Activated CD4-positive, alpha-beta memory T cell treated with anti-CD3 and anti-CD28 coated beads for 36 hours (primary cell): Measurements from ENCODE around the gene CCDC40. TPM values are rescaled to one million over a fixed set of nuclear protein-coding genes. Genes with fewer than 3 reads are reported as not detected.

ENCODE experiments used
- CTCF ChIA-PET: fragments of 350-600 bp; sonication (Branson Sonifier 250); formaldehyde crosslinking; loops from one replicate; lab custom pipeline; 2021; ENCODE audit warnings: antibody characterized with exemption, inconsistent platforms; lab: Charles Lee
- POLR2A ChIA-PET: fragments of 350-600 bp; sonication (Branson Sonifier 250); formaldehyde crosslinking; loops from one replicate; lab custom pipeline; 2021; ENCODE audit warnings: antibody characterized with exemption; lab: Charles Lee
- DNase-seq: peaks from one replicate; pipeline ENCODE4 v3.0.0-alpha.2; 2020
- H3K27ac Mint-ChIP-seq: one replicate; pipeline ENCODE4 v1.8.0; 2021; ENCODE audit warnings: mixed read lengths
- H3K27me3 Mint-ChIP-seq: one replicate; pipeline ENCODE4 v1.8.0; 2021; ENCODE audit warnings: mixed read lengths
- H3K36me3 Mint-ChIP-seq: one replicate; pipeline ENCODE4 v1.8.0; 2021; ENCODE audit warnings: mixed read lengths
- H3K4me1 Mint-ChIP-seq: one replicate; pipeline ENCODE4 v1.8.0; 2021; ENCODE audit warnings: low read depth, mixed read lengths
- H3K4me3 Mint-ChIP-seq: one replicate; pipeline ENCODE4 v1.8.0; 2021; ENCODE audit warnings: mild to moderate bottlenecking, mixed read lengths
- H3K9me3 Mint-ChIP-seq: one replicate; pipeline ENCODE4 v1.8.0; 2021; ENCODE audit warnings: mixed read lengths
- intact Hi-C: fragments of 100-400 bp; cut with micrococcal nuclease; formaldehyde crosslinking; loops from one replicate; pipeline ENCODE4 v1.15.1; 2023
- total RNA-seq, 2 experiments: library from RNA; stranded (reverse); gene quantifications; one replicate each; pipeline ENCODE4 v1.2.3, GENCODE V29; 2021

The CCDC40 gene
- total RNA-seq, 2 experiments from 2014 or later: 0.82 to 1.00 TPM

DNA sequence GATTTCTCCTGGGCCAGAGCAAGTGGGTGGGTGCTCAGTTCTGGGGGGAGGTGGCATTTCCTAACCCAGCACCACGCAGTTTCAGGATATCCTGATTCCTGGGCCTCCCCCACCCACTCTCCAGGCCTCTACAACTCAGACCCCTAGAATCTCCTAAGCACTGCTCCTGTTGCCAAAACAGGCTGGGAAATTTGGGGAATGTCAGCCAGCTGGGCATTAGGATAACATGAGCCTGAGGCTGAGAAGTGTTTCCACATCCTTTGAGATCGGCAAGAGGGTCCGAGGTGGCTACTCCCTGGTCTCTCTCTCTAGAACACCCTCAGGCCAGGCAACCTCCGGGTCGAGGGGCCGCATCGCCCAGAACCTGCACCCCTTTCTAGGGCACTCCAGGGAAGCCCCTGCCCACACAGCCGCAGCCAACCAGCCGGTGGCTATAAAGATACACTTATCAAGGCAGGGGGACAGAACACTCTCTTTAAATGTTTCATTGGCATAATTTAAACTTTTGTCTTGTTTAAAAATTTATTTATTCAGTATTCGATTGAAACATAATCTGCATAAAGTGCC, 24.4 kb upstream of the CCDC40 start:
- intact Hi-C loops: no loop called here
- no peak overlapping the region for H3K4me3 Mint-ChIP-seq
- no peaks in the 10 kb centered on the region for H3K36me3 Mint-ChIP-seq
- POLR2A ChIA-PET: no interaction called here
- H3K27ac Mint-ChIP-seq: no peak overlapping the region
- H3K9me3 Mint-ChIP-seq: no peaks in the 10 kb centered on the region
- CTCF ChIA-PET: no interaction called here
- H3K27me3 Mint-ChIP-seq: no peaks in the 10 kb centered on the region
- no peak for DNase-seq
- H3K4me1 Mint-ChIP-seq: no peaks in the 10 kb centered on the region

DNA sequence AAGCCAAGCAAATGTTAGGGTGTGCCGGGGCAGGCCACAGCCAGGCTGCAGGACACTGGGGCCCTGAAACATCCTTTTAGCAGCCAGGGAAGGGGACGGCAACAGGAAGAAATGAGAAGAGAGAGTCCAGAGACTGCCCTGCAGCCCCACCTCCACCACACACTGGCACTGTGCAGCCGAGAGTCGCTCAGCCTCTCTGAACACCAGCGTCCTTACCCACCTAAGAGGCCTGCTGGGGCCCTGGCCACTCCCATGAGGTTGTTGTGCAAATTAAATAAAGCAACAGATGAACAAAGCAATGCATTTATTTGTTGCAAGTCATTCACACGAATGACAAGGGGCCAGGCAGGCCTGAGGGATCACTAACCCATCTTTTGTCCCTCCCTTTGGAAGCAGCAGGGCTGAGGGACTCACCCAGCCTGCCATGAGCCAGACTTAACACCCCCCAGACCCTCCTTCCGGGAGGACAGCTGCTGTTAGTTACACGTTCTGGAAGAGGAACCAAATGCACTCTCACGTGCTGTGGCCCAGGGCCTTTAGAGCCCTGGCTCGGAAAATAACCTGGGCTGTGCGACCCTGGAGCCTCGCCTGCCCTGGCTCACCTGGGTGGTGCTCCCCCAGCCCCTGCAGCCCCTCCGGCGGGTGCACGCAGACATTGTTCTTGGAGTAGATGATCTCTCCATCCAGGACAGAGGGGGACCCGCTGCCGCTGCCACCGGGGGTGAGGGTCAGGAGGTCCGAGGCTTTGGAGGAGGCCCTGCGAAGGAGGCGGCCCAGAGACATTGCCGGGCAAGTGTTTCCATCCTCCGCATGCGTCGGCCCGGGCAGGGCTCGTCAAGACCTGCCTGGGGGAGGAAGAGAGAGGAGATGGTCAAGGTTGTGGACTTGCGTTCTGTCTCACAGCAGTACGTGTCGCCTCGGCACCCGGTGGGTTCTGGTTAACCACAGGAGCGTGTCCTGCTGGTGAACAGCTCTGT, 23.4 kb upstream of the CCDC40 start:
- ChIA-PET POLR2A (no interaction called here), CTCF (no interaction called here)
- Mint-ChIP-seq H3K4me1 (no peaks in the 10 kb centered on the region), H3K36me3 (no peaks in the 10 kb centered on the region), H3K9me3 (no peaks in the 10 kb centered on the region), H3K27me3 (no peaks in the 10 kb centered on the region), H3K4me3 (no peak overlapping the region), H3K27ac (no peak overlapping the region)
- DNase-seq: no peak
- intact Hi-C loops: no loop called here

GRCh38 chr17:80017226-80018010, 19.0 kb upstream of the CCDC40 start:
- ChIA-PET CTCF (interaction anchor here (1.2 to 1.9 kb wide), 2 partner anchors 9 to 12 kb away, joined by 4 to 11 read pairs; no protein-coding TSS in a partner anchor), POLR2A (no interaction called here)
- DNase-seq: no peak
- H3K4me3 Mint-ChIP-seq: no peak overlapping the region
- intact Hi-C loops: no loop called here
- H3K27me3 Mint-ChIP-seq: no peaks in the 10 kb centered on the region
- H3K27ac Mint-ChIP-seq: no peak overlapping the region
- no peaks in the 10 kb centered on the region for H3K36me3 Mint-ChIP-seq
- no peaks in the 10 kb centered on the region for H3K9me3 Mint-ChIP-seq
- H3K4me1 Mint-ChIP-seq: no peaks in the 10 kb centered on the region

DNA sequence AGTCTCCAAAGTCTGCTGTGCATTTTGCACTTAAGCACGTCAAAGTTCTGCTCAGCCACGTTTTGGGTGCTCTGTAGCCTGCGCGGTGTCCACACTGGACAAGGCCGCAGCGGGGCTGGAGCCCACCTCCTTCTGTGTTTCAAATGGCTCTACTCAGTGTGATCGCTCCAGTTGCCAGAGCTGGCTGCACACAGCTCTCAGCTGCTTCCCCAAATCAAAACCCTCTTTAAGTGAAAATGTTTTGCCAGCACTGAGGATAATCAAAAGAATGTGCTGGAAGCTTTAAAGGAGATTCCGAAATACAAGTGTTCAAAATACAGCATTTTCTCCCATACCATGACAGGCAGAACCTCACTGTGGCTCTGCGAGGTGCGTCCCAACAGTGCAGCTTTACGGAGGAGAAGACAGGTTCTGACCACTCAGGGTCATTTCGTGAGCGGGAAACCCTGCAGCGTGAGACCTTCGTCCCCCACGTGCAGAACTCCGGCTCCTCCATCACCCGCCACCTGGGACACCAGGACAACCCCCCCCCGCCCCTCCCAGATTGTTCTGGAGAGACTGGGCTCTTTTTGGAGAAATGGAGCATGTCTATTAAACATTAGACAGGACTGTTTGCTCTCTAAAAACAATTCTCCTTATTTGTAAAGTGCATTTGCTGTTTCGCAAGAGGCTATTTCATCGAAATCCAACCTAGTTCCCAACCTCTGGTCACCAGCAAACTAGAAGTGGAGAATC, 17.4 kb upstream of the CCDC40 start:
- CTCF ChIA-PET: interaction anchor here (0.6 to 0.9 kb wide), 2 partner anchors 14 to 1033 kb away, joined by 3 read pairs; no protein-coding TSS in a partner anchor
- POLR2A ChIA-PET: no interaction called here
- Mint-ChIP-seq H3K9me3 (no peaks in the 10 kb centered on the region), H3K36me3 (no peaks in the 10 kb centered on the region), H3K4me1 (no peaks in the 10 kb centered on the region), H3K27ac (no peak overlapping the region), H3K27me3 (no peaks in the 10 kb centered on the region), H3K4me3 (no peak overlapping the region)
- DNase-seq: no peak
- intact Hi-C loops: no loop called here

DNA sequence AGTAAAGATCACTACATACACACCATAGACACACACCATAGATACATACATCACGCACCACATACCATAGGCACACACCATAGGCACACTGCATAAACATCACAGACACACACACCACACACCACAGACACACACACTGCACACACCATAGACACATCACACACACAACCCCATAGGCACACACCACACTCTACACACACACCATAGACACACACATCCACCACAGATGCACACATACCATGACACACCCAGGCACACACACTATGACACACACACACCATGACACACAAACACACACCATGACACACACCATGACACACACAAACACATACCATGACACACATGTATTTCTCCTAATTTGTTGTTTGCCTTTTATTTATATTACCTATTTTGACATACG, 14.8 kb upstream of the CCDC40 start:
- ChIA-PET POLR2A (interaction anchor here (0.6 kb wide), 1 partner anchor 58 kb away, joined by 3 read pairs; no protein-coding TSS in a partner anchor), CTCF (interaction anchor here (3.5 kb wide), 1 partner anchor 14 kb away, joined by 14 read pairs; no protein-coding TSS in a partner anchor)
- H3K36me3 Mint-ChIP-seq: no peaks in the 10 kb centered on the region
- no peaks in the 10 kb centered on the region for H3K4me1 Mint-ChIP-seq
- H3K9me3 Mint-ChIP-seq: no peaks in the 10 kb centered on the region
- no peaks in the 10 kb centered on the region for H3K27me3 Mint-ChIP-seq
- intact Hi-C loops: no loop called here
- H3K27ac Mint-ChIP-seq: no peak overlapping the region
- DNase-seq: no peak
- no peak overlapping the region for H3K4me3 Mint-ChIP-seq

DNA sequence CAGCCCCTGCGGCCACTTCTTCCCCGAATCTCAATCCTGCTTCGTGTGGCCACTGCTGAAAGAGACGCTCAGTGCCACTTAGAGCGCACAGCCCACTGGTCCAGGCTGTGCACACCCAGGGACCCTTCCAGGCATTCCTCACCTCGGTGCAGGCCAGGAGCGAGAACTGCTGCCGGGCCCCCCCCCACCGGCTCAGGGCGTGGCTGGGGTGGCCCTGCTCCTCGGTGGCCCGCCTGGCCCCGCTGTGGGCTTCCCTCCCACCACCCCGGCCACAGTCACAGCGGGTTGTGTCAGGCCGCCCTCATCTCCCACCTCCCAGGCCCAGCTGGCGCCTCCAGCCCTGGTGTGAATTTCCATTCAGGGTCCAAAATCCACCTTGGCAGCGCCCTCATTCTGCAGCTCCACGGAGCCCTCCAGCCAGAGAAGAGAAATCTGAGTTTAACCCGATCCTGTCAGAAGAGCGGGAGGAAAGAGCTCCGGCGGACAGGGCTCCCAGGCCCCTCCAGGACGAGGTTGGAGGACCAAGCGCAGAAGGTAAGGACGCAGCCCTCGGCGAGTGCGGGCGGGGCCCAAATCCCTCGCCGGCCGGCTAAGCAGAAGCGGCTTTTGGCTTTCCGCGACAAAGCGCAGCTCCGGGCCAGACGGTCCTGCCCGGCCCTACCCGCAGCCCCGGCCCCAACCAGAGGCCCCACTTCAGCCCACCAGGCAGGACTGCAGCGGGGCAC, 12.8 kb upstream of the CCDC40 start:
- Mint-ChIP-seq H3K27me3 (no peaks in the 10 kb centered on the region), H3K4me3 (no peak overlapping the region), H3K36me3 (no peaks in the 10 kb centered on the region), H3K27ac (no peak overlapping the region), H3K9me3 (no peaks in the 10 kb centered on the region), H3K4me1 (no peaks in the 10 kb centered on the region)
- ChIA-PET POLR2A (no interaction called here), CTCF (interaction anchor here (3.5 kb wide), 1 partner anchor 16 kb away, joined by 14 read pairs; no protein-coding TSS in a partner anchor)
- DNase-seq: no peak
- intact Hi-C loops: no loop called here

- Mint-ChIP-seq H3K36me3 (no peaks in the 10 kb centered on the region), H3K9me3 (no peaks in the 10 kb centered on the region), H3K4me3 (no peak overlapping the region), H3K27me3 (no peaks in the 10 kb centered on the region), H3K4me1 (no peaks in the 10 kb centered on the region), H3K27ac (no peak overlapping the region)
- POLR2A ChIA-PET: no interaction called here
- no peak for DNase-seq
- CTCF ChIA-PET: no interaction called here
- intact Hi-C loops: no loop called here
Measured at GRCh38 chr17:80024206-80024972, 12.1 kb upstream of the CCDC40 start.

GRCh38 chr17:80025140-80025539, 11.3 kb upstream of the CCDC40 start:
- Mint-ChIP-seq H3K4me1 (no peaks in the 10 kb centered on the region), H3K27ac (no peak overlapping the region), H3K4me3 (no peak overlapping the region), H3K9me3 (no peaks in the 10 kb centered on the region), H3K27me3 (no peaks in the 10 kb centered on the region), H3K36me3 (no peaks in the 10 kb centered on the region)
- no peak for DNase-seq
- intact Hi-C loops: no loop called here
- ChIA-PET CTCF (interaction anchor here (4.3 kb wide), 1 partner anchor 17 kb away, joined by 18 read pairs; no protein-coding TSS in a partner anchor), POLR2A (no interaction called here)

DNA sequence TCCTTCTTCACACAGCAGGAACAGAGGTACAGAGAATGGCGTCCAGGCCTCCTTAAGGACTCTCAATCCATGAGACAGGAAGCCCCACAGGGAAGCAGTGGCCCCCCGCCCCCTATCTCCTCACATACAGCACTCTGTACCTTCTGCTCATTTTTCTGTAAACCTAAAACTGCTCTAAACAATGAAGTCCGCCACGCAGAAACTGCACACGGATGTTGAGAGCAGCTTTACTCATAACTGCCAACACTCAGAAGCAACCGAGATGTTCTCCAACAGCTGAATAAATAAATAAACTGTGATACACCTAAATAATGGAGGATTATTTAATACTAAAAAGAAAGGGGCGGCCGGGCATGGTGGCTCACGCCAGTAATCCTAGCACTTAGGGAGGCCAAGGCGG, 10.6 kb upstream of the CCDC40 start:
- Mint-ChIP-seq H3K36me3 (no peaks in the 10 kb centered on the region), H3K27me3 (no peaks in the 10 kb centered on the region), H3K4me3 (no peak overlapping the region), H3K4me1 (no peaks in the 10 kb centered on the region), H3K9me3 (no peaks in the 10 kb centered on the region), H3K27ac (no peak overlapping the region)
- CTCF ChIA-PET: interaction anchor here (4.3 kb wide), 1 partner anchor 17 kb away, joined by 18 read pairs; no protein-coding TSS in a partner anchor
- no peak for DNase-seq
- POLR2A ChIA-PET: no interaction called here
- intact Hi-C loops: no loop called here

DNA sequence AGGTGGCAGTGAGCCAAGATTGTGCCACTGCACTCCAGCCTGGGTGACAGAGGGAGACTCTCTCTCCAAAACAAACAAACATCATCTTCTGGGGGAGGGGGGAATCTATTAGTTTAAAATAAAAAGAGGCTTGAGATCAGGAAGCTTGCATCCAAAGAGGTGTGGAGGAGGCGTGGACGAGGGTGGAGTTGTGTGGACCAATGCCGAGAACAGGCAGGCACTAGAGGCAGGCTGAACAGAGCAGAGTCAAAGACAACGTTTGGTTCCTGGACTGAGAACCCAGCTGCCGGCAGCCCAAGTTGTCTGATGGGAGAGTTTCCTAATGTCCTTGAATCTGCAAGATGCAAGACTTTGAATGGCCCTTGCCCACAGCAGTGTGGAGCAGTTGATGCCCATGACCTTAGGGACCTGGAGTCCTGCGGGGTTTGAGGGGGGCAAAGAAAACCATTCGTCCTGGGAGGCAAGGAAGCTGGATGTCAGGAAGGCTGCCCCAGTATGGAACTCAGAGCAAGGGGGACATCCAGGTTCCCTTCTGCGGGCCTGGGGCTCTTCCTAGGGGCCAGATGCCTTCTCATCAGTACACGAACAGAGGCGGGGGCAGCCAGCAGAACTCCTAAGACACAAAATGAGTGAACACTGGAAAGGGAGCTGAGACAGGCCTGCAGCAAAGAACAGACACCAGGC, 9.9 kb upstream of the CCDC40 start:
- no peak for DNase-seq

More for the DNA sequence above, 9.9 kb upstream of the CCDC40 start:
- intact Hi-C loops: no loop called here
- Mint-ChIP-seq H3K4me3 (no peak overlapping the region), H3K4me1 (no peaks in the 10 kb centered on the region), H3K27ac (no peak overlapping the region), H3K9me3 (no peaks in the 10 kb centered on the region), H3K27me3 (no peaks in the 10 kb centered on the region), H3K36me3 (no peaks in the 10 kb centered on the region)
- ChIA-PET POLR2A (no interaction called here), CTCF (interaction anchor here (4.3 kb wide), 1 partner anchor 18 kb away, joined by 18 read pairs; no protein-coding TSS in a partner anchor)
